Inferior parietal cortex (tissue), 1 donor: ENCODE measurements around the gene DSC2.
"Not testable (repeated sequence)": the region's sequence is repeated elsewhere in the genome, so short reads cannot be mapped to it uniquely, and the experiment has no call there.

Experiments
- DNase-seq: peaks from one replicate; pipeline ENCODE4 v3.0.0-alpha.2; 2016; ENCODE audit errors: extremely low spot score

Gene DSC2

DNA sequence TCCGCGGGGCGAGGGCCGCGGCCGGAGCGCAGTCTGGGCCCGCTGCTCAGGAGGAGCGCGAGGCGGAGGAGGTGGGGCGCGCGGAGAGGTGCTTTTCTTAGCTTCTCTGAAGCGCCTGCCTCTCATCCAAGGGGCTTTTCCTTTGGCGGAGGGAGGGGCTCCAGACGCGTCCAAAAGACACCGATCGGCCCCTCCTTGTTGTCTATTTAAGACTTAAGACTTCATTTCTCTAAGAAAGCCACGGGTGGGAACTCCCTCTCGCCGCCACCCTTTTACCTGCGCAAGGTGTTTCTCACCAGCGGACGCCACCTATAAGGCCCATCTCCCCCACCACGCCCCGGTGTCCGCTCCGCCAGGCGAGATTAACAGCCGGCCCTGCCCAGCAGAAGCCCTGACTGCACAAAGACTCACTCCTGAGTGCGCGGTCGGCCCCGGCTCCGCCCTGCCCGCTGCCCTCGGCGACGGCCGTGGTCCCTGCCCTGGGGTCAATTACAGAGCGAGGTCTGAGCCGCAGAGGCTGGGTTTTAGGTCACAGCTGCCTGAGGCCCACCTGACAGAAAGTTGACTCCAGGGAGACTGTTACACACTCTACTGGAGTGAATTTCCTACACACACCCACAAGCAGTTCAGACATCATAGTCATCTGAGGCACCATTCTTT is at the start of gene DSC2:
TSS of gene DSC2 (minus strand) at position 397 of the 660 bp plus-strand sequence. CDS start 450 bp downstream, outside the sequence.
- DNase-seq = no peak

DNA sequence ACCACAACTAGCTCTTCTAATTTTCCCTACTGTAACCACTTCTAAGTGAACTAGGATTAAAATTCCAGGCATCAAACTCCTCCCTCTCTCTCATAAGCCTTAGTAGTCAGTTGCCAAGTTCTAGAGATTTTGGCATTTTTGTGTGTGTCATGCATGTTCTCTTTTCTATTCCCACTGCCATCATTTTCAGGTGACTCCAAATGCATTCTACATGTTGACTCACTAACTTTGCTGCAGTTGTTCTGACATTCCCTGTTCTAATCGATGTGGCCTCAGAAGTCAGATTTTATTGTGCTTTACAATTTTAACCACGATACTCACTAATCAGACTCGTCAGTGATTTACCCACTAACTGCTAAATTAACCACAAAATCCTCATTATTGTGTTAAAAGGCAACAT is 47.1 kb upstream of the DSC2 start:
- DNase-seq = no peak

DNA sequence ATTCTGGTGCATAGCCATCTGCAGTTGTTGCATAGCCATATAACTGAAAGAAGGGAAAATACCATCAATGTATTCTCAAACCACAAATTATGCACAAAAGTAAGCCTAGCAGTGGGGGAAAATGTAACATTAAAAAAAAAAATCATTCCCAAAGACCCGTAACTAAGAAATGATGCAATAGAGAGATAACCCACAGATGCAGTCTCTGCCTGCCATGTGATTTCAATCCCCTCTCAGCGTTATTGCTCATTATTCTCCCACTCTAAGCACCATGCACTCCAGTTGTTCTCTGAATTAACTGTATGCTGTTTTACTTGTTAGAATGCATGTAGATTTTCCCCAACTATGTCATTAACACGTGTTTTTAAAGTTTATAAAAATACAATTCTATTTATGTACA is 46.4 kb upstream of the DSC2 start:
- DNase-seq = no peak

DNA sequence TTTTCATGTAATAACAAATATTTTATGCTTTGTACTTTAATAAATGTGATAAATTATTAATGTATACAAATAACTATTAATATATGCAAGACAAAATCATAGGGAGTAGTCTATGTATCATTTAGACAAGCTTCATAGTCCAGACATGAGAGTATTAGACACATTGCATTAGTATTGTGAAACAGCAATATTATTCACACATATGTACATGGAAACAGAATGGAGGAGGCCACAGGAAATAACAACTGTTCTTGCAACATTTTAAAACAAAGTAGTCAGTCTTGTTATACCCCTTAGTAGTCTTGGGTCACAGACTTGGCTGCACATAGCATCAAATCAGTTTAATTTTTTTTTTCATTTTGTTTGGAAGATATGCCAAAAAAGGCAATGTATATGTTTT is 44.6 kb upstream of the DSC2 start:
- no peak for DNase-seq

DNA sequence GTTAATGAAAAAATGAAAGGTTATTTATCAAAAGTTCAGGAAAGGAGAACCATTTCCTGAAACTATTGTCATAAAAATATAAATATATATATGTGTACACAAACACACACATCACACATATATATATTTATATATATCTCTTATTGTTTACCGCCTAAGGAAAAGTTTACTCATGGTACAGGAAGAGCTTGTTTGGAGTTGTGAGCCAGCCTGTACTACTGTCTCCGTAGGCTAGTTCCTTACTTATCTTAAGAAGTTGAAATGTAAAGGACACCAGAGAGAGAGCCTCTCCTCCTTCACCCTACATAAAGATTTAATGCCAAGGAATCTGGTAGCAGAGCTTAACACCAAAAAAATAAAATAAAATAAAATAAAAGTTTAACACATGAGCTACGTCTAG is 40.8 kb upstream of the DSC2 start:
- no peak for DNase-seq

DNA sequence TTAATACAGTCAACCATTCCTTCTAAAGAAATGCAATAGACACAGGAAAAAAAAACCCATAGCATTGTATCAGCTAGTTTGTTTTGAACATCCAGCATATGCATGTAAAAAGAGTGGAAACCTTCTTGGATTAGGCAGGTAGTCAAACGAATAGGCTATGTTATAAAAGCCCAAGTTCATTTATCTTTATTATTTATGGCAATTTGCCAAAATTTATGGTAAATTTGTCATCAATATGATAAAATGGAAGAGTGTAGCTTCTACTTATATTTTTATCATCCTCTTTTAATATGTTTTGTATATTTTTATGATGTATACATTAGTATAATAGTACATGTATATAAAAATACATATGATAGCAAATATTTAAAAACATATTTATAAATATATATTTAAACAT is 36.5 kb upstream of the DSC2 start:
- no peak for DNase-seq

DNA sequence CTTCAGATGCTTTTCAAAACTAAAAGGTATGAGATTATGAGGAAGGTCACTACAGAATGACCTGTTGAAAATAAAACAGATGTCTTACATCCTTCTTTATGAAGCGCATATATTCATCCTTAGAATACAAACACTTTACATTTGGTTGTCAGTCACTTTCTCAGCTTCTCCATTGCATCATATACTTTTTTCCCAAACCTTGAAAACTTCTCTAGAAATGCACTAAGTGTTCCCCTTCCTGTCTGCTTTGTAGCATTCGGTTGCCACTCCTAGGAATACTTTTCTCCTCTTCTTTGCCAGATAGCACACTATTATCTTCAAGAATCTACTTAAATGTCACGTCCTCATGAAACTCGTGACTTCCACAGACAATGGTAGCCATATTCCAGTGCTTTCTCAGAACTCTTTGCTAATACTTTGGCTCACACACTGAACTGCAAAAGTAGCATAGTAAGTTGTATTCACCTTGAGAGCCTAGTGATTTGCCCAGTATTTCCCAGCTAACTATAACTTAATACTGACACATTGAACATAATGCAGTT is 32.8 kb upstream of the DSC2 start:
- DNase-seq = no peak

DNA sequence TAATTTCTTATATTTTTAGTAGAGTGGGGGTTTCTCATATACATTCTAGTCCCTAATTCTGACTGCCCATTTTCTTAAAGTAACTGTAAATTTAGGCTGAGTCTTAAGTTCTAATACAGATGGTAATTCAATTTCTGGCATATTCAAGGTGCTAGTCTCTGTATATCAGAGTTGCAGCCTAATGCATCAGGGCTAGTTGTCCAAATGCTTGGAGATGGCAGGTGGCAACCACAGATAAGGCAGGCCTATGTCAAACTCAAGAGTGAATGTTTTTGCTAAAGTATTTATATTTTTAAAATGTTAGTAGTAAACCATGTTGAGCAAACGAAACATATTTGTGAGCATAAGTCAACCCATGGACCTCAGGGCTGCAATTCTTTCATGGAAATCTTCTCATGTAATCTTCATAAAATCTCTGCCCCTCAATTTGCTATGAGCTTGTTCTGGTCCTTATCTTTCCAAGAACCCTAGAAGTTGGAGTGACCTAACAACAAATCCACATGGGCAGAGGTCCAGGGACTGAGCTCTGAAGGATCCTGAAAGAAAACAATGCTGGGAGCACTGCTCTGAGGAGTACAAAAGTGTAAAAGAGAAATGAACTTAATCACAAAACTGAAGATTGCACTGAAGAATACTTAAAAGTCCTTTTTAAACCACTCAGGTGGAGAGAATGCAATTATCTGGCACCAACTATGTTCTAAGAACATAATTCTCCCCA is 27.3 kb upstream of the DSC2 start:
- no peak for DNase-seq

DNA sequence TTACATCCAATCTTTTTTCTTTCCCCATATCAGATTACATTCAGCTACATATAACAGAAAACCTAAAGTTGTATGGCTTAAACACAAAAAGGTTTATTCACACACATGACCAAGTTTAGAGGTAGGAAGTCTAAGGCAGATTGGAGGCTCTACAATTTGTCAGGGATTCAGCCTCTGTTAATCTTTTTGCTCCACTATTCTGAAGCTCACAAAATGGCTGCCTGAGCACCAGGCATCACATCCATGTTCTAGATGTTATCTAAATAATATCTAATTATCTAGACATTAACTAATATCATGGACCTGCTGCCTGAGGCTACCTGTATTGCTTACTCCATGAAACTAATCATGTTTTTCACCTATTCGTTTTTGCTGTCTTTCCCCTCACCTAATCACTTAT is 23.7 kb upstream of the DSC2 start:
- no peak for DNase-seq

DNA sequence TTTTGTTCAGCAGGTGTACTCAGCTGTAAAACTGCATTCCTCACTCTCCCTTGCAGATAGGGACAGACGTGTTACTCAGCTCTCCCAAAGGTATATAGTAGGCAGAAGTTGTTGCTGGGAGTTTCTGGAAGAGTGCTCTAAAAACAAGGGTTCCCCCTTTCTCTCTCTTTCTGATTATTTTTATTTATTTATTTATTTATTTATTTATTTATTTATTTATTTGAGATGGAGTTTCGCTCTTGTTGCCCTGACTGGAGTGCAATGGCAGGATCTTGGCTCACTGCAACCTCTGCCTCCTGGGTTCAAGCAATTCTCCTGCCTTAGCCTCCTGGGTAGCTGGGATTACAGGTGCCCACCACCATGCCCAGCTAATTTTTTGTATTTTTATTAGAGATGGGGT is 20.9 kb upstream of the DSC2 start:
- not testable (repeated sequence) for DNase-seq

DNA sequence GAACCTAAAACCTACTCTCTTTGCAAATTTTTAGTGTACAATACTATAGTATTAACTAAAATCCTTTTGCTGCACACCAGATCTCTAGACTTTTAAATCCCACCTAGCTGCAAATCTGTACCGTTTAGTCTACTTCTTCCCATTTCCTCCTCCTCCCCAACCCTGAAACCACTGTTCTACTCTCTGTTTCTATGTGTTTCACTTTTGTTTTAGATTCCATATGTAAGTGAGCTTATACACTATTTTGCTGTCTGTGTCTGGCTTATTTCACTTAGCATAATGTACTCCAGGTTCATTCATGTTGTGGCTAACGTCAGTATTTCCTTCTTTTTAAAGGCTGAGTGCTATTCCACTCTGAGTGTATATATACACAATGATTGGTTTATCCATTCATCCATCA is 18.4 kb upstream of the DSC2 start:
- DNase-seq = no peak

DNA sequence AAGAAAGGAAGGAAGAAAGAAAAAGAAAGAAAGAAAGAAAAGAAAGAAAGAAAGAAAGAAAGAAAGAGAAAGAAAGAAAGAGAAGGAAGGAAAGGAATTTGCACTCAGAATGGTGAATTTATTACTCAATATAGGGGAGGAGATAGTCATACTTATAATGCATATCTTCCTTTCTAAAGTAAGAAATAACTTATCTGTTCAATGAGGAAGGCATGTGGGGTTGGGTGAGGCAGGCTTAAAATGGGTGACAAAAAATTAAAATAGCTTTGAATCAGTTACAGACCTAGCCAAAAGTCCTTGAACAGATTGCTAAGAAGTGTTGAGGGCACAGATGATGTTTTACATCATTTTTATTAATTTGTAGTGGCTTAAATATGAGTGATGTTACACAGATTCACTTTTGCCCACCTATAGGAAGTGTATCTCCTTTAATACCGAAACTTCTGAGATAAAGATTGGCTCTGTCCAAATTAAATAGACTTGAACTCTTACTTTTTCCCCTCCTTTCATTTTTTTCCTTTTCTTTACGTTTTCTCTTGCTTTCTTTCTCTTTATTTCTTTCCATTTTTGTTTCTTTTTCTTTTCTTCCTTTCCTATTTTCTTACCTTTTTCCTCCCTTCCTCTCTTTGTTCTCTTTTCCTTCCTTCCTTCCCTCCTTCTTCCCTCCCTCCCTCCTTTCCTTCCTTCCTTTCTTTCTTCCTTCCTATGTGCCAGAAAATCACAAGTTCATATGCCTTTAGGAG is 14.8 kb upstream of the DSC2 start:
- DNase-seq = no peak

DNA sequence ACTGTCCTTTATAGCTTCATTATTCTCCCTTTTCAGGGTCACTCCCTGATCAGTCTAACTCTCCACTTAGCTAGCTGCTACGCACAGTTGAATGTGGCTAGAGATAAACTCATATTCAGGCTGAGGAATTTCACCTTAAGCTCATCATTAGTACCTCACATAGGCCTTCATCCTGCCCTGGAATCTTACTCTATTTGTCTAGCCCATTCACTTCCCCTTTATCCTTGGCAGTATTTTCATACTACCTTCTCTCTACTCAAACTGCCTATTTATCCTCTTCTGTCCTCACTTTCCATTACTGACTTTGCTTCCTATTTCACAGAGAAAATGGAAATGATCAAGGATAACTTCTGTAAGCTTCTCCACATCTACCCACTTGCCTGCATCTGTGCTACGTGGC is 10.6 kb upstream of the DSC2 start:
- no peak for DNase-seq

DNA sequence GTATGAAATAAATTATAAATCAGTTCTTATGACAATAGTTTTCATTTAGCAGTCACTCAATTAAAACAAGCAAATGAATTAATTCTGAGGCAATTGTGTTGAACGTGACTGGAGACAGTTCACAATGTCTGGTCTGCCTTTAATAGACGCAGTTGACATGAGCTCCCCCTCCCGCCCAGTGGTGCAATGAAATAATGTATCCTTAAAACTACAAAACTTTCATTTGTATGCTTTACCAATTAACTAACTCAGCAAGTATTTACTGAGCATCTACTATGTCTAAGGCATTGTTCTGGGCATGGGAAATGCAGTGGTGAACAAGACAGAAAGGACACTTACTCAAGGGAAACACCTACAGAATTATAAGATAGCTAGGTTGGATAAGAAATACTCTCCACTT is 3.5 kb upstream of the DSC2 start:
- no peak for DNase-seq

DNA sequence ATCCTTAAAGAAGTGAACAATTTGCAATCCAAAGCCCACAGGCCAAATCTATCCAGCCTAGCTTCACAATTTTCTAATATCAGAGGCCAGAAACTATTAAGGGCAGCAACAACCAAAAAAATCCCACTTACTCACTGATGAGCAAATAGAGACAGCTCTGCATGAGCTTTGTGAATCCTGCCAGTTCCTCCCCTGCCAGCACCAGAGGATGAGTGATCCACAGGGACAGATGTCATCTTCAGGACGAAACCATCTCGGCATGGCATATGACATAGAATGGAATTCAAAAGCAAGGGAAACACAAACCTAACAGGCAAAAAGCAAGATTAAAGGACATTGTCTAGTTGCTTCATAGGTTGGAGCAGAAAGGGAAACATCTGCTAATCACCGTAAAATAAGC is 2.2 kb upstream of the DSC2 start:
- DNase-seq = no peak

DNA sequence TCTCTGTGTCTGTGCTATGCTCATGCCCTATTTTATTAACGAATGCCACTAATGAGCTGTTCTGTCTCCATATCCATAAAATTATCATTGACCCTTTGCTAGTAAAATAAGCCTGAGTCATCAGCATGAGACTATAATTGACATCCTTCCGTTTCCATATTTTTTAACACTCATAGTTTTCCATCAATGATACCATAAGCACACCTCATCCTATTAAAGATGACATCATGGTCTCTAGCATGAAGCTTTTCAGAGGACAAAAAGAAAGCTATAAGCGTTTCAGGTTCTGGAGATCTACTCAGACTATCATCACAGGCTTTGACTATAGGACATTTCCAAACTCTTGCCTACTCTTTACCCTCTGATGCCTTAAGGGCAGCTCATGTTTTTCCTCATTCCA is 1.2 kb upstream of the DSC2 start:
- no peak for DNase-seq

DNA sequence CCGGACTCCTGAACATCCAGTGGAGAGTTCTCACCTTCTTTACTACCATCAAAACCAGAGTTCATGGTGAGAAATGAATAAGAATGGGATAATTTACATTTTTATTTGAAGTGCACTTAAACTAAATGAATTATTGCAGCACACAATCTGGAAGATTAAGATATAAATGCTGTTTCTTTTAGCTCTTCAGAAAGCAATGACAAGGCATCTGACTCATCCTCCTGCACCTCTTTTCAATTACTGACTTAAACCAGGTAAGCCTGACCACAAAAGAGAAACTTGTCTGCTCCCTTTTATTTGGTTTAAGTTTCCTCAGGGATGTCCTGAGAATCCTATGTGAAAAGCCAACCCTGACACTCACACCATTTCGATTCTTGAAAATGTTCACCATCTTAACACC is 720 bp upstream of the DSC2 start:
- DNase-seq = no peak

DNA sequence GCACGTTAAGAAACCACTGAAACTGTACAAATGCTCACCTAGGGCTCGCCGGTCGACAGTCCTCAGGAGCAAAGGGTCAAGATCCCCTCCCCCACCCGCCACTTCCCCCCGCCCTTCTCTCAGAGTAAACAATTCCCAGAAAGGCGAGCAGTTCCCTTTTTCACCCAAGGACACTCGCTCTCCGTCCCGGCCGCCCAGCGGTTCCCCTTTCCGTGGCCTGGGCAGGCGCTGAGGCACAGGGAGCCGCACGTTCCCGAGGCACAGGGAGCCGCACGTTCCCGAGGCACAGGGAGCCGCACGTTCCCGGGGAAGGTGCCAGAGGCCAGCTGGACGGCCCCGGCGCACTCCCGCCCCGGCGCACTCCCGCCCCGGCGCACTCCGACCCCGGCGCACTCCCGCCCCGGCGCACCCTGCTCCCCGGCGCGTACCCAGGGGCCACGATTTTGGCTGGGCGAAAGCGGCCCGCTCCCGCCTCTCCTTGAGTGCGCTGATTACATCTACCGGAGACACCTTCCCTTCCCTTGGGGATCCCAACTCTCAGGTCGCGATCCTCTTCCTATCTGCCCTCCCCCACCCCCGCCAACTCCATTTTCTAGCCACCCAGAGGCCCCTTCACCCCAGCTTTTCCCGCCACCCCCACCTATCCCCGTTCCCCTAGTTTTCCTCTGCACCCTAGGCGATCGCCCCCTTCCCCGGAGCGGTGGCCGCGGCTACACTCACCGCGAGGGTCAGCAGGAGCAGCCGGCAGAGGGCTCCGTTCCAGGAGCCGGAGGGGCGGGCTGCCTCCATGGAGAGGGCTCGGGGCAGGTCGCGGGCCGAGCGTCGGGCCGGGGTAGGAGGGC is 817 bp downstream of the DSC2 start:
- DNase-seq = no peak

DNA sequence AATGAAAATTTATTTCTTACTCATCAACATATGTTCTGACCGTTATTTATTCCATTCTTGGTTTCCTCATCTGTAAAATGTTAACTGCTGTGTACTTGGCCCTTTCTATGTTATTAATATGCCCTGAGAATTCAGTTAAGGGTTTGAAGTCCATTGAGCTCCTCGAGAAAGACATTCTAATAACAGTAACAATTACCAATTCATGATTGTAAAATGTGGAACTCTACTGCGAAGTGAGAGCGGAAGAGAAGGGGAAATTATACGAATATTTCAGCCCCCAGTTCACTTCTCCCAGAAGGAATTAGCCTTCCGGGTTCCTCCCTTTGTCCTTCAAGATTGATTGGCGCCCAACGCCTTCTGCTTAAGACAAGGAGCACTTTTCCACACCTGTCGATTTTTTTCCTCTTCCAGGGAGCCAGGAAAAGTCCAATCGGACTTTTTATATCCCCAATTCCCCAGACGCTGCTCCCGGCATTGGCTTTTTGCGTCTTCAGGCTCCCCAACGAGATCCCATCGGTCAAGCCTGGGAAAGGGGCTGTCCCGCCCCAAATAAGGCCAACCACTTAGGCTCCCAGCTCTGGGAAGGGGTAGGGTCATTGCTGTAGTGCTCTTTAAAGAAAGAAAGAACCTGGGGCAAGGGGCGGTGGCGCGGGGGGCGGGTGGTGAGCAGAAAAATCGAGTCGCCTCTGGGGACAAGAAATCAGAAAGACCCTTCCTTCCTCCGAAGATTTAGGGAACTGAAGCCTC is 1.6 kb downstream of the DSC2 start:
- DNase-seq = no peak

DNA sequence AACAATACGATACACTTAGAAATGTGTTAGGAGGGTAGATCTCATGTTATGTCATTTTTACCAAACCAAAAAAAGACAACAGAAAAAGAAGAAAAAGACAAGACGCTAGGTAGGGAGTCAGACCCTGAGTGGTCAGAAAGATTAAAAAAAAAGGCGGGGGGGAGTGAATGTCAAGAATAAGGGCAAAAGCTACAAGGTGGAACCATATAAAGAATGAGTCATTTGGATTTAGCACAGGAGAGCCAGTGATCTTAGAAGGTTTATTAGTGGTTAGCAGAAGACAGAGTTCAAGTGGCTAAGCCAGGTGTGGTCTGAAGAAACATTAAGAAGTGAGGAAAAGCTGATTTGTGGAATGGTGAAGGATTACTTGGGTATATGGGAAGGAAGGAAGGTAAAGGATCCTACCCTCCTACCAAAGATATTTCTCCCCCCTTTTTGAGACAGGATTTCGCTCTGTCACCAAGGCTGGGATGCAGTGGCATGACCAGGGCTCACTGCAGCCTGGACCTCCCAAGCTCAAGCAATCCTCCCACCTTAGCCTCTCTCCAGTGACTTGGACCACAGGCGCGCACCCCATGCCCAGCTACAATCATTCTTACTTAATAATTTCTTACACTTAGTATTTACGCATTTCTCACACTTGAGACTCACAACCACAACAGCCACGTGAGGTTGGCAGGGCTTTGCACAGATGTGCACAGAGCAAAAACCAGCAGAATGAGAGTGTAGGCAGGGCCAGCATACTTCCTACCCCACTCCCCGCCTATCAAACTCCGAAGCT is 2.6 kb downstream of the DSC2 start:
- no peak for DNase-seq
